Endothelial cell of umbilical vein (primary cell): ENCODE results near the gene RGS10. TPM values are rescaled to one million over a fixed set of nuclear protein-coding genes. Genes with fewer than 3 reads are reported as not detected.

Experiments used
- BruUV-seq: library from RNA; stranded (reverse); fragments of 400-500 nt; replicated peaks from 2 replicates; lab custom pipeline; 2021; lab: Mats Ljungman, UMichigan
- CTCF ChIA-PET: fragments of 300-600, 350-600 bp; sonication (Branson Sonifier 250); formaldehyde crosslinking; loops from one replicate; lab custom pipeline; 2021; ENCODE audit warnings: antibody characterized with exemption, inconsistent platforms; lab: Charles Lee
- POLR2A ChIA-PET: fragments of 300-600, 350-600 bp; sonication (Branson Sonifier 250); formaldehyde crosslinking; loops from one replicate; lab custom pipeline; 2021; ENCODE audit warnings: antibody characterized with exemption, inconsistent platforms; lab: Charles Lee
- DNase-seq: peaks from one replicate; pipeline ENCODE4 v3.0.0-alpha.2; 2011; ENCODE audit warnings: low read depth, low spot score
- FAIRE-seq: peaks from 2 replicates; lab custom pipeline; 2011; peaks lifted over from hg19 to GRCh38; lab: Jason Lieb, UNC
- H2AFZ ChIP-seq: 2 replicates; pipeline ENCODE4 v1.6.0; 2012; ENCODE audit warnings: low read depth, low read length, control low read depth, inconsistent platforms
- H3K27ac ChIP-seq: 2 replicates; pipeline ENCODE4 v1.5.1; 2011; ENCODE audit warnings: low read depth, mild to moderate bottlenecking, control low read depth, low read length, moderate library complexity; ENCODE audit not compliant: insufficient read depth
- H3K27me3 ChIP-seq, 2 experiments: 2 replicates each; pipeline versions ENCODE4 v1.6.0 to v1.6.1; 2011; ENCODE audit warnings: low read length in 2 of 2, mixed read lengths in 1 of 2; ENCODE audit not compliant: control insufficient read depth in 2 of 2, insufficient read depth in 2 of 2
- H3K36me3 ChIP-seq, 2 experiments: 2 replicates in 1 of 2; 3 replicates in 1 of 2; pipeline ENCODE4 v1.5.1; 2011; ENCODE audit warnings: low read length in 2 of 2, mild to moderate bottlenecking in 1 of 2, moderate library complexity in 1 of 2; ENCODE audit not compliant: control insufficient read depth in 2 of 2, insufficient read depth in 2 of 2; ENCODE audit errors: extremely low read depth in 1 of 2
- H3K4me1 ChIP-seq: 3 replicates; pipeline ENCODE4 v1.5.1; 2011; ENCODE audit warnings: mild to moderate bottlenecking, low read length; ENCODE audit not compliant: control insufficient read depth, insufficient read depth; ENCODE audit errors: extremely low read depth
- H3K4me2 ChIP-seq: 2 replicates; pipeline ENCODE4 v1.6.1; 2011; ENCODE audit warnings: low read length, control low read depth, mixed read lengths; ENCODE audit not compliant: insufficient read depth
- H3K4me3 ChIP-seq, 3 experiments: fragments of 200-600 bp in 1 of 3; sonication (generic), shearing (Covaris generic) in 1 of 3; replicated peaks in 1 of 3; 2 replicates each; pipeline ENCODE4 v1.5.1; 2011 to 2016; ENCODE audit warnings: control low read depth in 3 of 3, low read length in 3 of 3, mild to moderate bottlenecking in 2 of 3, inconsistent platforms in 1 of 3, low read depth in 1 of 3, moderate library complexity in 1 of 3; ENCODE audit not compliant: insufficient read depth in 1 of 3
- H3K79me2 ChIP-seq: 2 replicates; pipeline ENCODE4 v1.6.0; 2012; ENCODE audit warnings: low read length, inconsistent platforms; ENCODE audit not compliant: control insufficient read depth, insufficient read depth
- H3K9ac ChIP-seq: replicated peaks from 2 replicates; pipeline ENCODE3; 2011; ENCODE audit warnings: low read length, control low read depth; ENCODE audit not compliant: insufficient read depth; ENCODE audit errors: extremely low read depth
- H3K9me1 ChIP-seq: replicated peaks from 3 replicates; pipeline ENCODE4 v1.6.0; 2011; ENCODE audit warnings: mild to moderate bottlenecking, low read length; ENCODE audit not compliant: control insufficient read depth, insufficient read depth; ENCODE audit errors: extremely low read depth
- H3K9me3 ChIP-seq: replicated peaks from 2 replicates; pipeline ENCODE4 v1.5.1; 2012; ENCODE audit warnings: low read length, inconsistent platforms; ENCODE audit not compliant: control insufficient read depth, insufficient read depth
- H4K20me1 ChIP-seq: replicated peaks from 2 replicates; pipeline ENCODE3; 2011; ENCODE audit warnings: mild to moderate bottlenecking, low read length; ENCODE audit not compliant: control insufficient read depth, insufficient read depth; ENCODE audit errors: extremely low read depth
- EZH2 ChIP-seq: IDR thresholded peaks from 2 replicates; pipeline ENCODE4 v1.6.1; 2012; ENCODE audit warnings: borderline replicate concordance, low read depth, mild to moderate bottlenecking, moderate library complexity, low read length, inconsistent platforms; ENCODE audit not compliant: severe bottlenecking
- FOS ChIP-seq: IDR thresholded peaks from 2 replicates; pipeline ENCODE4 v1.6.1; 2011; ENCODE audit warnings: mild to moderate bottlenecking, low read length, moderate library complexity, borderline replicate concordance; ENCODE audit not compliant: insufficient read depth
- GATA2 ChIP-seq: IDR thresholded peaks from 2 replicates; pipeline ENCODE4 v1.7.0; 2011; ENCODE audit warnings: low read depth, mild to moderate bottlenecking, moderate library complexity, mixed read lengths, low read length; ENCODE audit not compliant: insufficient read length, insufficient read depth
- JUN ChIP-seq: IDR thresholded peaks from 2 replicates; pipeline ENCODE4 v1.6.1; 2011; ENCODE audit warnings: borderline replicate concordance, low read depth; ENCODE audit not compliant: insufficient read length, insufficient read depth
- MYC ChIP-seq: IDR thresholded peaks from one replicate; pipeline ENCODE4 v1.6.1; 2011; ENCODE audit warnings: mild to moderate bottlenecking, low read depth, low read length
- POLR2A ChIP-seq: IDR thresholded peaks from 2 replicates; pipeline ENCODE4 v1.6.1; 2012; ENCODE audit warnings: low read depth, mild to moderate bottlenecking, control low read depth, low read length
- POLR2AphosphoS5 ChIP-seq: IDR thresholded peaks from 2 replicates; pipeline ENCODE4 v1.6.1; 2012; ENCODE audit warnings: low read depth, mild to moderate bottlenecking, control low read depth, low read length, moderate library complexity; ENCODE audit not compliant: insufficient read depth
- dilution Hi-C: fragments of 300-500 bp; cut with MboI; formaldehyde crosslinking; loops from one replicate; pipeline ENCODE4 v1.15.0; 2019; ENCODE audit warnings: low sequenced_read_pairs; ENCODE audit not compliant: extremely low pct_ligation_motif_present
- intact Hi-C: fragments of 100-400 bp; cut with micrococcal nuclease; formaldehyde crosslinking; loops from one replicate; pipeline ENCODE4 v1.10.0; 2022
- polyA plus RNA-seq, 4 experiments: library from polyadenylated mRNA; depleted of rRNA in 3 of 4; stranded (reverse) in 3 of 4; unstranded in 1 of 4; fragments of >200 nt; gene quantifications; 2 replicates each; pipeline versions ENCODE4 v1.2.1 to v1.2.3, GENCODE V29; 2011 to 2012; ENCODE audit warnings: missing spikeins in 1 of 4
- total RNA-seq: library from RNA; stranded (reverse); gene quantifications from 2 replicates; pipeline ENCODE4 v1.2.3, GENCODE V29; 2021
- TF ChIP-seq, protein P1 (sequence below), 2 donors: IDR thresholded peaks; 1 replicate in 1 of 2; 2 replicates in 1 of 2; pipeline ENCODE4 v1.5.1; 2011; ENCODE audit warnings: low read length in 2 of 2, mild to moderate bottlenecking in 2 of 2, moderate library complexity in 2 of 2, control low read depth in 1 of 2, inconsistent platforms in 1 of 2, low read depth in 1 of 2; ENCODE audit not compliant: insufficient read depth in 1 of 2; ENCODE audit errors: extremely low read depth in 1 of 2
- TF ChIP-seq, protein P2 (sequence below): IDR thresholded peaks from 2 replicates; pipeline ENCODE4 v1.6.1; 2011; ENCODE audit not compliant: insufficient read depth, insufficient read length

Gene RGS10
- total and polyA plus RNA-seq, 2 donors (not counting 3 experiments of a cell fraction or from before 2014, with no cell fraction given) = 7.8 to 22.4 TPM

- FAIRE-seq (no peak), DNase-seq (no peak)
- Histone ChIP-seq H3K4me1 (no peaks in the 10 kb centered on the region), H3K27ac (no peak overlapping the region), H3K9me1 (no peaks in the 10 kb centered on the region), H3K27me3 (peaks cover 0 to 6% of the 10 kb centered on the region in 2 experiments), H3K9ac (no peak overlapping the region), H3K4me2 (no peak overlapping the region), H3K9me3 (no peaks in the 10 kb centered on the region), H3K4me3 (no peak overlapping the region), H2AFZ (no peak overlapping the region), H3K36me3 (peaks cover 0 to 4% of the 10 kb centered on the region in 2 experiments), H3K79me2 (no peaks in the 10 kb centered on the region), H4K20me1 (no peaks in the 10 kb centered on the region)
- dilution Hi-C loops (no loop called here), intact Hi-C loops (no loop called here)
- ChIA-PET POLR2A (no interaction called here), CTCF (interaction anchor here (1.6 kb wide), 1 partner anchor 13 kb away, joined by 5 read pairs; no protein-coding TSS in a partner anchor)
- TF ChIP-seq EZH2 (no peak), MYC (no peak), FOS (no peak), POLR2A (no peak), JUN (no peak), POLR2AphosphoS5 (no peak), GATA2 (no peak)
- TF ChIP-seq, protein P1, sequence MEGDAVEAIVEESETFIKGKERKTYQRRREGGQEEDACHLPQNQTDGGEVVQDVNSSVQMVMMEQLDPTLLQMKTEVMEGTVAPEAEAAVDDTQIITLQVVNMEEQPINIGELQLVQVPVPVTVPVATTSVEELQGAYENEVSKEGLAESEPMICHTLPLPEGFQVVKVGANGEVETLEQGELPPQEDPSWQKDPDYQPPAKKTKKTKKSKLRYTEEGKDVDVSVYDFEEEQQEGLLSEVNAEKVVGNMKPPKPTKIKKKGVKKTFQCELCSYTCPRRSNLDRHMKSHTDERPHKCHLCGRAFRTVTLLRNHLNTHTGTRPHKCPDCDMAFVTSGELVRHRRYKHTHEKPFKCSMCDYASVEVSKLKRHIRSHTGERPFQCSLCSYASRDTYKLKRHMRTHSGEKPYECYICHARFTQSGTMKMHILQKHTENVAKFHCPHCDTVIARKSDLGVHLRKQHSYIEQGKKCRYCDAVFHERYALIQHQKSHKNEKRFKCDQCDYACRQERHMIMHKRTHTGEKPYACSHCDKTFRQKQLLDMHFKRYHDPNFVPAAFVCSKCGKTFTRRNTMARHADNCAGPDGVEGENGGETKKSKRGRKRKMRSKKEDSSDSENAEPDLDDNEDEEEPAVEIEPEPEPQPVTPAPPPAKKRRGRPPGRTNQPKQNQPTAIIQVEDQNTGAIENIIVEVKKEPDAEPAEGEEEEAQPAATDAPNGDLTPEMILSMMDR (IDR thresholded peaks at IDR 0.05; ENCODE audit: extremely low read depth in 1 of 2, insufficient read depth in 1 of 2, low read depth in 1 of 2, low read length in 2 of 2) = no peak
- TF ChIP-seq, protein P2, sequence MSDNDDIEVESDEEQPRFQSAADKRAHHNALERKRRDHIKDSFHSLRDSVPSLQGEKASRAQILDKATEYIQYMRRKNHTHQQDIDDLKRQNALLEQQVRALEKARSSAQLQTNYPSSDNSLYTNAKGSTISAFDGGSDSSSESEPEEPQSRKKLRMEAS = no peak
- no TSS peak for BruUV-seq
Observed at GRCh38 chr10:119457966-119458766, 84.4 kb downstream of the RGS10 start.
